Right lobe of liver (tissue), 4 donors: Measurements from ENCODE around the gene RALGAPB.

Experiments used
- POLR2A ChIP-seq: fragments of 450-650 bp; IDR thresholded peaks from one replicate; pipeline ENCODE4 v1.6.1; 2017; ENCODE audit warnings: antibody characterized with exemption, mild to moderate bottlenecking
- TF ChIP-seq, protein P1 (sequence below), 4 donors: fragments of 200-600 bp in 3 of 4; fragments of 450-650 bp in 1 of 4; IDR thresholded peaks; one replicate each; pipeline versions ENCODE4 v1.5.1 to v1.8.0; 2016 to 2022; ENCODE audit warnings: antibody characterized with exemption in 4 of 4, mild to moderate bottlenecking in 2 of 4
- donor health status: DM: no; HTN: no; CAD: no.
- donor health status: DM: no; HTN: no; CAD: no.
- donor health status: DM: no; HTN: yes; CAD: no.

DNA sequence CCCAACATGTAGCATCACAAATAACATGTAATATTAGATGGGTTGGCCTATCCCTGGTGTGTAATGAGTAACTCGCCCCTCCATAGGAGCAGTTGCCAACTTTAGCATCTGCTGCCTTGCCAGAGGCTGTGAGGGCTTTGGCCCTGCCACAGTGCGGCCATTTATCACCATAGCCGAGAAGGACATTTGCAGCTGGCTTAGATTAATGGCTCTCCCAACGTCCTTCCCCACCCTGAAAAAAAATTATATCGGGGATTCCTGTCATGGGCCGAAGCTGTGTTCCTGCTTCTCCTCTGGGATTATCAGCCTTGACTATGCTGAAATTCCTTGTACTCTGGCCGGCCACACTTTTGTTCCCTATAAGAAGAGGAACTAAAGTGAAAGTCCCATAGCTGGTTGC, 100.8 kb downstream of the RALGAPB start:
- TF ChIP-seq, protein P1, sequence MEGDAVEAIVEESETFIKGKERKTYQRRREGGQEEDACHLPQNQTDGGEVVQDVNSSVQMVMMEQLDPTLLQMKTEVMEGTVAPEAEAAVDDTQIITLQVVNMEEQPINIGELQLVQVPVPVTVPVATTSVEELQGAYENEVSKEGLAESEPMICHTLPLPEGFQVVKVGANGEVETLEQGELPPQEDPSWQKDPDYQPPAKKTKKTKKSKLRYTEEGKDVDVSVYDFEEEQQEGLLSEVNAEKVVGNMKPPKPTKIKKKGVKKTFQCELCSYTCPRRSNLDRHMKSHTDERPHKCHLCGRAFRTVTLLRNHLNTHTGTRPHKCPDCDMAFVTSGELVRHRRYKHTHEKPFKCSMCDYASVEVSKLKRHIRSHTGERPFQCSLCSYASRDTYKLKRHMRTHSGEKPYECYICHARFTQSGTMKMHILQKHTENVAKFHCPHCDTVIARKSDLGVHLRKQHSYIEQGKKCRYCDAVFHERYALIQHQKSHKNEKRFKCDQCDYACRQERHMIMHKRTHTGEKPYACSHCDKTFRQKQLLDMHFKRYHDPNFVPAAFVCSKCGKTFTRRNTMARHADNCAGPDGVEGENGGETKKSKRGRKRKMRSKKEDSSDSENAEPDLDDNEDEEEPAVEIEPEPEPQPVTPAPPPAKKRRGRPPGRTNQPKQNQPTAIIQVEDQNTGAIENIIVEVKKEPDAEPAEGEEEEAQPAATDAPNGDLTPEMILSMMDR (IDR thresholded peaks at IDR 0.05) = no peak
- TF ChIP-seq POLR2A = no peak
